ENCODE measurements around the gene FAM181A.

Gene FAM181A

DNA sequence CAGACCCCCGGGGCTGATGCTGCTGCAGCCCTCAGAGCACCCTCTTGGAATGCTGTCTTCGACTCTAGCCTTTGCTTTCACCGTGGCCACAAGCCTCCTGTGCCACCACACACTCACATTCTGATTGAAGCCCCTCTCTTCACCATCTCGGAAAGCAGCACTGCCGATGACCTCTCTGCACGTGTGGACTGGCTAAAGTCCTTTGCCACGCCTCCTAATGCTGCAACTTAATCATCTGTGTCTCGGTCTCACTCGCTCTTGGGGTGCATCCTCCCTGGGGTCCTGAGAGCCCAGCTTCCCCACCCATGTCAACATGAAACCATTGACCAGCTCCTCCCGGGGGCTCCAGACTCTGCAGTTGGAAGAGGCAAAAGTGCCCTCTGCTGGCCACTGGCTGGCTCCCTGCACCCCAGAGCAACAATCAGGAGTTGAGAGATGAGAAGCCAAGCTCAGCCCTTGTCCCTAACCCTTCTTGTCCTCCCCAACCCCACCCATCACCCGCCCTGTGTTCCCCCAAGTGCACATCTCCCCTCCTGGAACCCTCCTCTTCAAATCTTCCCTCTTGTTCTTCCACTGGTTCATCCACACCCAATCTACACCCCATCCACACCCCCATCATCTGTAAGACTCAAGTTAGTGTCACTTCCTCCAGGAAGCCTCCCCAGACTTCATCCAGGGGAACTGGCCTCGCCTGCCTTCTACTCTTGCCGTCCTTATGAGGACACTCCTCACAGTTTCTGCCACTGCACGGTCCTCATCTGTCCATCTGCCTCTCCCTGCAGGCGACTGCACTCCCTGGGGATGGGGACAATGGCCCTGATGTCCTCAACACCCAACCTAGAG, 23.6 kb upstream of the FAM181A start:
- peak; percentile 44 for DNase-seq (ENCODE audit: low spot score)

DNA sequence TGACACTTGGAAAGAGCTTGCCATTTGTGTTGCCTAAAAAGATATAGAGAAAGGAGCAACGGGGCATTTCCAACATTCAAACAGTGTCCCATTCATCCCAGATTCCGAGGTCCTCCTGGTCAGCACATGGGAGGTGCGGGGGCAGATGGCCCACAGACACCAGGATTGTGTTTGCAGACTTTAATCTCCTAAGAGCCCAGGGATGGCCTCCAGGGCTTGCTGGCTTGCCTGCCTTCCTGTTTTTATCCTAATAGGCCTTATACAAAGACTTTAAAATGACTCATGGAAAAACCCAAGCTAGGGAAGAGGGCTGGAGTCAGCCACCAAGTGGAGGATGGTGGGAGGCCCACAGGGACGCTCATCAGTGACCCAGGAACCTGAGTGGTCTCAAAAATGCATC, 21.5 kb upstream of the FAM181A start:
- DNase-seq (ENCODE audit: low spot score) = no peak

DNA sequence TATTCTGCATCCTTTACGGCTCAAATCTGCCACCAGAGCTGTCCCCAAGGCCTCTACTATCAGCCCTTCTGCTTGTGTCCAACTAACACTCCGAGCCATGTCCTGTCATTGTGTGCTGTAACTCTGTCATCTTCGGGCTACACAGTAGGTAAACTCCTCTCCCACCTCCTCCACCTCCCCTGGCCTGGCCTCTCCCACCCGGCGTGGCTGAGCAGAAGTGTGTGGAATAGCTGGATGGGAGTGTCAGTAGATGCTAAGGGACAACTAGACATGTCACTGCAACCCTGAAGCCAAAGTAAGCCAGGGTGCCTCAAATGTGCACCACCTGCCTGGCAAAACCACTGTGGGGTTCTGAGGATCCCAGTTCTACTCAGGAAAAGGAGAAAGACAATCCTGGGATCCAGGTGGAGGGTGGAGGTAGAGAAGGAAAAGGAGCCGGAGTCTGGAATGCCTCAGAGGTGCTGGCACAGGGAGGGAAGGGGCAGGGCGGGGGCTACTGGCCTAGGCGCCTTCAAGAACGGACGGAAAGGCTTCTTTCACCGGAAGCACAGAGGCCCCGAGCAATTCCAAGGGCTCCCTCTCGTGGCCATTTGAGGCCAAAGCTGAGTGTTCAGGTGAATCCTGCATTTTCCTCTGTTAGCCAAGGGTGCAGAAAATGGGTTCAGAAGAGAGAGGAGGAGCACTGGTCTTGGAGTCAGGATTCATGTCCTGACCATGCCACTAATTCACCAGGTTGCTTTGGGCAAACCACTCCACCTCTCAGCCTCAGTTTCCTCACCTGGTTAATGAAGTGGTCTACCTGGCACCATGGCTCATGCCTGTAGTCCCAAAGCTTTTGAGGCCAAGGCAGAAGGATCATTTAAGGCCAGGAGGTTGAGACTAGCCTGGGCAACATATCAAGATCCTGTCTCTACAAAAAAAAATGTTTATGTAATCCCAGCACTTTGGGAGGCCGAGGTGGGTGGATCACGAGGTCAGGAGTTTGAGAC, 20.5 kb upstream of the FAM181A start:
- peak; percentile 71 for DNase-seq (ENCODE audit: low spot score)

DNA sequence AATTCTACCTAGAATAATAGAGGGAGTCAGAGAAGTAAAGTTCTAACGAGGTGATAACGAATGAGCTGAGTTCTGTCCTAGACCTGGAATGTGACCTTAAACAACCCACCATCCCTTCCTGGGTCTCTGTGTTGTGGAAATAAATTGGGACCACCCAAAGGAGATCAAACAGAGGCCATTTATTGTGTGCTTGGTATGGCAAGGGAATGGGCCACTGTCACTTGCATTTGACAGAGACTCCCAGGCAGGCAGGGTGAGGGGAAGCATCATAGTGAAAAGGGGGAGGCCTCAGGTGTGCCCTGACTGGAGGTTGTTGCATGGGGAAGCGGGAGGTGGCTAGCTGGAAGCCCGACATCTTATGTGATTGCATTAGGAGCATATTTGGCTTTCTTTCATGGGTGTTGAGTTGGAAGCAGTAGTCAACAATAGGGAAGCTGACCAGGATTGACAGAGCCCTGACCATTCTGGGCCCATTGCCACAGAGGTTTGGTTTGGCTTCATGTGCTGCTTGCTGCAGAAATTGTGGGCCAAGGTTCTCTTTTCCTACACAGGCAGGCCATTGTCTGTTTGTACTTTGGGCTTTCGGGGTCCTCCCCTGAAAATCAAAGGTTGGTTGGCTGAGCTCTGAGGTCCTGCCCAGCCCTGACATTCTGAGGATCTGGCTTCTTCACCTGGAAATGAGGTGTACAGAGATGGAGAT, 17.6 kb upstream of the FAM181A start:
- no peak for DNase-seq (ENCODE audit: low spot score)

DNA sequence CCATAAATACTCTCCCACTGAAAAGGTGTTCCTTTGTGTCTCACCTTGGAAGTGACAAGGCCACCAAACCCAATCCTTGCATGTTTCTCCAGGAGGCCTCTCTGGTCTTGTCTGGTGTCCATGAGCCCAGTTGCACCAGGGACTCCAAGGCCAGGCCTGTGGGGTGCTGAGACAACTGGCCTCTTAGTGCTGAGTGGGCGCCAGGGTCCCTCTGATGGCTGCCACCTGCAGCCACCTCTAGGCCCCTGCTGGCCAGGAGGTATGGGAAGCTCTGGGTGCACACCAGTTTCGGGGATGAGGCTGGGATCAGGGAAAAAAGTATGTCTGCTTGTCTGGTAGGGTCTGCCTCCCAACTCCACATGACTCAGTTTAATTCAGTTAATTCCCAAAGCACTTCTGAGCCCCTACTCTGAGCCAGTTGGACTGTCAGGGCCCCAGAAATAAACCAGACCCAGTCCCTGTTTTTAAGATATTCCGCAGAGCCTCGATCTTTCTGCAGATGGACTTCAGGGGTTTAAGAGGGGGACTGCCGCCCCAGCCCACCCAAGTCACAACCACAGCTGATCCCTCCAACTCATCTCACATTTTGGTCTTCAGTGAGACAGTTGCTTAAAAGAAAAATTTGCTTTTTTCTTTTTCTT, 15.0 kb upstream of the FAM181A start:
- DNase-seq (ENCODE audit: low spot score) = no peak

DNA sequence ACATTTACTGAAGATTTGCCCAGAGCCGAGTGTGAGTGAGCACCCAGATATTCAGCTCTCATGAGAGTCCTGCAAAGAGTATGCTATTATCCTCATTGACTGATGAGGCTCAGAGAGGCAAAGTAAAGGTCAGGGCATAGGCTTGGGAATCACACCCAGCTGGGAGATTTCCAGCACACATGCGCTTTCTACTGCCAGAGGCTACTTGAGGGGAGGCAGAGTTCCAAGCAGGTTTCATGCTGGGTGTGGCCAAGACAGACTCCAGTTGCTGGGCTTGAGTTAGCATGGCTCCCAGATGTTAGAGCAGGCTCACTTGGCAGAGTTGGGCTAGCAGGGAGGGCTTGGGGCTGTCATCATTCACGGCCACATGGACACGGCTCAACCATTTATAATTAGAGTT, 14.4 kb upstream of the FAM181A start:
- no peak for DNase-seq (ENCODE audit: low spot score)

DNA sequence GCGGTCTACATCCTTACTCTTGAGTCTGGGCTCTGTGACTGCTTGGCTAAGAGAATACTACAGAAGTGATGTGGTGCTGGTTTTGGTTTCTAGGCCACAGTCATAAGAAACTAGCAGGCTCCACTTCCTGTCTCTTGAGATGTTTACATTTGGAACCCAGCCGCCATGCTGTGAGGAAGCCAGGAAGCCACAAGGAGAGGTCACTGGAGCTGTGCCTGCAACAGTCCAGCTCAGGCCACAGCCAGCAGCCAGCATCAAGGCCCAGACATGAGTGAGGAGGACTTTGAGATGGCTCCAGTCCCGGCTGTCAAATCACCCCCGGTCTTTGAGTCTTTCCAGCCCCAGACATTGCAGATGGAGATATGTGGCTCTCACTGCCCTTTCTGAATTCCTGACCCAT, 12.9 kb upstream of the FAM181A start:
- DNase-seq (ENCODE audit: low spot score) = no peak

DNA sequence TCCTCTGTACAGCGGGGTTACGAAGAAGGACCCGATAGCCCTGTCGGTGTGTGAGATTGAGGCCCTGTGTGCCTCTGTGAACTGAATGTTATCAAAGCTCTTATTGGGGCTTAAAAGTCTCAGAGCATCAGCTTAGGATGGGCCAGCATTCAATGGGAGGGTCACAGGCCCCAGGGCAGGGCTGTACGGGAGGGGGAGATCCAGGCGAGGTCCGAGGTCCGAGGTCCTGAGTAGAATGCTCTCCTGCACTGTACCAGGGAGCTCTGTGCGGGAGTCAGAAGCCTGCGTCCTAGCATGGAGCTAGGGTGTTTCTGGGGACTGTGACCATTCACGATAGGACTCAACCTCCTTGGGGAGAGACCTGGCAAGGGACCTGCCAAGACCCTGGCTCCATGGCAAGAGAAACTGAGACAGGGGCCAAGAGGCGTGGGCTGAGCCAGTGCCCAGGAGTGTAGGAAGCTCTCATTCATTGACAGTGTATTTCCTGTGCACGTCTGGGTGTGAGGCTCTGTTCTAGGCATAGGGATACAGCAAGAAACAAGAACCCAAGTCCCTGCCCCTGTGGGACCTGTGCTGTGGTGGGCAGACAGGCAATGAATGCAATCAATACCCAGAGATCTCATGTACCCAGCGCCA, 12.0 kb upstream of the FAM181A start:
- no peak for DNase-seq (ENCODE audit: low spot score)

DNA sequence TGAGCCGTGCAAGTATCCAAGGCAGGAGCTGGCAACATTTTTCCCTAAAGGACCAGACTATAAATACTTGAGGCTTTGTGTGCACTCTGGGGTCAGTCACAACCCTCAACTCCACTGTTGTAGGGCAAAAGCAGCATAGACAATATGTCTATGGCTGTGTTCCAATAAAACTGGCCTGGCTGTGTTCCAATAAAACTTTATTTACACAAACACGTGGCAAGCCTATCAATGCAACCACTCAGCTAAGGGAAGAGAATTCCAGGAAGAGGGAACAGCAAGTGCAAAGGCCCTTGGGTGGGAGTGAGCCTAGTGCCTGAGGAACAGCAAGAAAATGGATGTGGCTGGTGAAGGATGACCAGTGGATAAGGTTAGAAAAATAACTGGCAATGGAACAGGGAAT, 11.3 kb upstream of the FAM181A start:
- DNase-seq (ENCODE audit: low spot score) = no peak

DNA sequence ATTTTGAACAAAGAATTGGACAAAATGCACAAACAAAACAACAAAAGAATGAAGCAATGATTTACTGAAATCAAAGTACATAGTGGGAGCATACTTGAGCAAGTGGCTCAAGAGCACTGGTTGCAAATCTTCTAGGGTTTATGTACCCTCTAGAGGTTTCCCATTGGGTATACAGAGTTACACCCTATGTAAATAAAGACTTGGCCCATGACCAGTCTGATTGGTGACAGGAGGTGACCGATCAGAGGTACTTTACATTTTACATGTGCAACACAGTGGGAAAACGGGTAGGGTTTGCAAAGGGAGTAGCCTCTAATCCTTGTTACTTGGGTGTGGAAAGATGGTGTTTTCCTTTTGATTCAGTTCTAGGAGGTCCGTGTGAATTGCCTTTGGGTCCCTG, 10.6 kb upstream of the FAM181A start:
- no peak for DNase-seq (ENCODE audit: low spot score)

DNA sequence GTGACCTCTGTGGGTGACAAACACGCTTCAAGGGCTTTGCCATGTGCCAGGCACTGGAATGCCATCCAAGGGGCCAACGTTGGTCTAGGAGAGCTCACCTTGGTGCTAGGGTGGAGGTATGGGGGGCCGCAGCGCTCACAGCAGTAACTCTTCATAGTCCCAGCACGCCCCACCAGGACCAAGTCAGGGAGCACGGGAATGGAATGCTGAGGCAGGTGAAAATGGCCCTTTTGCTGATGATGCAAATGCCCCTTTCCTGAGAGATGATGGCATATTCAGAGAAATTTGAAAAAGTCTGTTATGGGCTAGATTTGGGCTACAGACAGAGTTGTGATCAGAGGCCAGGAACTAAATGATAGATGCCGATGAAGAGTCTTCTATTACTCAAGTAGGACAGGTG, 10.0 kb upstream of the FAM181A start:
- no peak for DNase-seq (ENCODE audit: low spot score)

DNA sequence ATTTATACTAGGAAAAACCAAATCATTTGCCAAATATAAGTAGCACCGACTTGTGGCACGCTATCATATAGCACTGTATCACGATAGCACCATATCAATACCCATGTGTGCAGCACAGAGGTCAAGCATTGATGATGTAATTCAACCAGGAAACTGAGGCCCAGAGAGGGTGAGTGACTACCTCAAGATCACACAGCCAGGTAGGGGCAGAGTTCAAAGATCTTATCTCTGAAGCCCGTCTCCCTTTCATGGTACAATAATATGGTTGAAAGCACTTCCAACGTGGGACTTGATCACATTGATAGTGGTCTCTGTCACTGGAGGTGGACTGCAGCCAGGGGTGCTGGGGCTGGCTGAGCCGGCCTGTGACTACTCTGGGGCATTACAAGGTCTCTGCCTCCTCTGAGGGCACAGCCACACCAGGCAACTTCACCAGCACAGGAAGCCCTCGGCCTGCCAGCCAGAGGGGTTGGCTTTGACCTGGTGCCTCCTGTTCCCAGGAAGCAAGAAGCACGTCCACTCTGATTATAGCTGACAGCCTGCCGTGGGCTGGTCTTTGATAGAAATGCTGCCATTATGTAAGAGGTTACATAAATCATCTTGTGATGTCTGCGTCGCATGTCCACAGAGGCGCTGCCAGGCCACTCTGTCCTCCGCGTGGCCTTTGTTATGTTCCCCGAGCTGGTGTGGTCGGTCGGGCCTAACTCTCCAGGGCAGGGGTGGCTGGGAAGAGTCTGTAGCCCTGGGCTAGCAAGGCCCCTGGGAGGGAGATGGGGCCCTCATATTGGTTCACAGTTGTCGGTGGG, 5.9 kb upstream of the FAM181A start:
- no peak for DNase-seq (ENCODE audit: low spot score)

DNA sequence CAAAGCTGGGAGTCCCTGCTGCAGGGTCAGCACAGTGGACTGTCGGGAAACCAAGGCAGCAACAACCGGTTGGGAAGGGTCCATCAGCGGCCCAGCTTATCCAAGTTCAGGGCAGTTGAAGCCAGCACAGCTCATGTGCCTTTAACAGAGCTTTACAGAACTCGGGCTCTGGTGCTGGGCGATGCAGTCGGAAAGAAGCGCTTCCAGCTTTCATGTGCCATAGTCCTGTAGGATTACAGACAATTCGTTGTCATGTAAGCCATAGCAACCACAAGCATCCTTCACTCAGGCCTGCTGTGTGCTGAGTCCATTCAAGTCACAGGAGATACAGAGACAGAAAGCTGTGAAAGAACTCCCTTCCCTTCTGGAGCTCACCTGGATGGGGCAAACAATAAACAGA, 3.5 kb upstream of the FAM181A start:
- no peak for DNase-seq (ENCODE audit: low spot score)

DNA sequence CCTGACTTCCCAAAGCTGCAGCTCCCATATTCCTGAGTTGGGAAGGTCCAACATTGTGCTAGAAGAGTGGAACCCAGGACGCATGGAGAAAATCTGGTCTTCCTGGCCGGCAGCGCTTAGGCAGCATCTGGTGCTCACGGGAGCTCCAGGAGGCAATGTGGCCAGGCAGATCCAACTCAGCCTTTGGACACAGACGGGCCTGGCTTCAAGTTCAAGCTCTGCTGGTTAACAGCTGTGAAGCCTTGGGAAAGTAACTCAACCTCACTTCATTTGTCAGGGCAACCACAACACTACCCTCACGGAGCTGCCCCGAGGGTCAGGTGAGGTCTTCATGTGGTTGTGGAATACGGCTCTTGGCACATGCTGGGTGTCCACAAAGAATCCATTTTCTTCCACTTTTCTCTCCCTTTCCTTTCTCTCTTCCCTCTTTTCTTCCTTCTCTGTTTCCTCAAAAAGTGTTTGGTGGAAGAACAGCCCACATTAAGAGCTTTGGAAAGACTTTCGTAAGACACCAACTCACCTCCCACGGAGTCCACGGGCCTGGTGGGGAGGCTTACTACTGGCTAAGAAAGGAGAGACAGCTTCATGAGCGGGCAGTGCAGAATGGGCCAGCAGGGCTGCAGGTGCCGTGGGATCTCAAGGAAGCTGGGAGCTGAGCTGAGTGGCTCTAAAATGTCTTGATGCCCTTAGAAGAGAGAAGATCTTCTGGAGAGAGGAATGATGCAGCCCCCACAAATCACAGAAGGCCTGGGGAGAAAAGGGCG, 2.4 kb upstream of the FAM181A start:
- DNase-seq (ENCODE audit: low spot score) = no peak

DNA sequence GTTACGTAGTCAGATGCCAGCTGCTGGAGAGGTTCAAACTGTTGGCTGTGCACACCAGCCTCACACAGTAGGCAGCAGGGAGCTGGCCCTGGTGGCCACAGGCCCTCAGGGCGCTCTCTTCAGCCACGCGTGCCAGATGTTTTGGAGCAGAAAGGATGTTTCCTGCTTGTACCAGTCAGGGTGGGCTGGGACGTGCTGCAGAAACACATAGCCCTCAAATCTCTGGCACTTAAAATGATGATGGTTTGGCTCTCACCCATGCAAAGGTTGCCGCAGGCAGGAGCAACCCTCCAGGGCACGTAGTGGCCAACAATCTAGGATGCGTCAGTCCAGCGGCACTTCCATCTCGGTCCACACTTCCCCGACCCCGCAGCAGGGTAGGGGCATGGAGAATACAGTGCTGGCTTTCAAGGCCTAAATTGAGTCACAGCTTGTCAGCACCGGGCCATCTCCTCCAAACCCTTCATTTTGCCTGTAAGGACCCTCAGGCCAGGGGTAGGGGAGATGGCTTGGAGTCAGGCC, 1.7 kb upstream of the FAM181A start:
- DNase-seq (ENCODE audit: low spot score) = no peak

DNA sequence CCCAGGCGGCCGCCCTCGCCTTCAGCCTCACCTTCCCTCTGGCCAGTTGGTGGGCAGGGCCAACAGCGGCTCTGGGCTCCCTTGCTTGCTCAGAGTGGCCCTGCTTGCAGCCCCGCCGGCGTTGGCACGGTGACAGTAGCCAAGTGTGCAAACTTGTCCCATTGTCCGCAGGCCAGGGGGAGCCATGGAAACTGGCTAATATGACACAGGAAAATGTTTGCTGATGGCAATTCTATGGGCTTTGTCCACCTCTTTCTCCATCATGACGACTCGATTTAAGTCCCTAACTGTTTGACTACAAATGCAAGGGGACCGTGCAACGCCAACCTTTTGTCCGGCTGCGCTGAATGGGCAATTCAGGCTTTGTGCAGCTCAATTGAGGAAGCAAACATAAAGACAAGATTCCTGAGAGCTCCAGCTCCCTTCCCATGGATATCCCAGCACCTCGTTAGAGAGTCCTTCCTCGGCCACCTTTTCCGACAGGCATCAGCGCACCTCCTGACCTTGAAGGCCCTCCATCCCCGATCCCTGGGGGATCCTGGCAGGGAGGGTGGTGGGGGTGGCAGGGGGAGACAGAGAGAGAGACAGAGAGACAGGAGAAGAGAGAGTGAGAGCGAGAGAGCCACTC, 785 bp upstream of the FAM181A start:
- no peak for DNase-seq (ENCODE audit: low spot score)

DNA sequence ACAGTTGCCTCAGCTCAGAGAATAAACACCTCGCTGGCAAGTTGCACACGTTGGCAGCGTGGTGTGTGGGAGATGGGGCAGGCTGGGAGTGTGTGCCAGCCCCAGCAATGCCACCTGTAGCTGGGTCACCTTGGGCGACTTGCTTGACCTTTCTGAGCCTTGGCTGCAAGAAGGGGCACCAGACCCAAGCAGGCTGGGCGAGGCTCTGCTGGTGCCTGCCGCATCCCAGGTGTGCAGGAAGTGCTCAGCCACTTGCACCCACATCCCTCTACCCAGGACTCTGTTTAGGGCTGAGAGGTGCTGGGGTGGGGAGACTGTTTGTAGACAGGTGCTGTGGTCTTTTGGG, 629 bp downstream of the FAM181A start:
- no peak for DNase-seq (ENCODE audit: low spot score)

DNA sequence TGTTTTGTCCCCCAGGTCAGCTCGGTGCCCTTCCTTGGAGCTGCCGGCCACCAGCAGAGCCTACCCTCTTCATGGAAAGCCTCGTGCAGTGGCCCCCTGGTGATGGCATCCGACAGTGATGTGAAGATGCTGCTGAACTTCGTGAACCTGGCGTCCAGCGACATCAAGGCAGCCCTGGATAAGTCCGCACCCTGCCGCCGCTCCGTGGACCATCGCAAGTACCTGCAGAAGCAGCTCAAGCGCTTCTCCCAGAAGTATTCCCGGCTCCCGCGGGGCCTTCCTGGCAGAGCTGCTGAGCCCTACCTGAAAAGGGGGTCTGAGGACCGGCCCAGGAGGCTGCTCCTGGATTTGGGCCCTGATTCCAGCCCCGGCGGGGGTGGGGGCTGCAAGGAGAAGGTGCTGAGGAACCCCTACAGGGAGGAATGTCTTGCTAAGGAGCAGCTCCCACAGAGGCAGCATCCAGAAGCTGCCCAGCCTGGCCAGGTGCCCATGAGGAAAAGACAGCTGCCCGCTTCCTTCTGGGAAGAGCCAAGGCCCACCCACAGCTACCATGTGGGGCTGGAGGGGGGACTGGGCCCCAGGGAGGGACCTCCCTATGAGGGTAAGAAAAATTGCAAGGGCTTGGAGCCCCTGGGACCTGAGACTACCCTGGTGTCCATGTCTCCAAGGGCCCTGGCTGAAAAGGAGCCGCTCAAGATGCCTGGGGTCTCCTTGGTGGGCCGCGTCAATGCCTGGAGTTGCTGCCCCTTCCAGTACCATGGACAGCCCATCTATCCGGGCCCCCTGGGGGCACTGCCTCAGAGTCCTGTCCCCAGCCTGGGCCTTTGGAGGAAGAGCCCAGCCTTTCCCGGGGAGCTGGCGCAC, 1.3 kb downstream of the FAM181A start:
- no peak for DNase-seq (ENCODE audit: low spot score)

All from HuH-7 (cell line).